Kidney epithelial cell (primary cell): ENCODE measurements around the gene ADAM12. TPM values are rescaled to one million over a fixed set of nuclear protein-coding genes. Genes with fewer than 3 reads are reported as not detected.
A peak's percentile ranks its signal among the peaks of the same experiment; 100 is the strongest.

Experiments
- DNase-seq: peaks from one replicate; pipeline ENCODE4 v3.0.0-alpha.2; 2010; ENCODE audit warnings: low read depth
- H3K27me3 ChIP-seq: 2 replicates; pipeline ENCODE4 v1.6.0; 2011; ENCODE audit warnings: low read length; ENCODE audit not compliant: control insufficient read depth, insufficient read depth
- H3K36me3 ChIP-seq: 2 replicates; pipeline ENCODE4 v1.5.1; 2011; ENCODE audit warnings: low read length; ENCODE audit not compliant: control insufficient read depth, insufficient read depth
- H3K4me3 ChIP-seq: 2 replicates; pipeline ENCODE4 v1.5.1; 2011; ENCODE audit warnings: low read depth, mild to moderate bottlenecking, control low read depth, low read length
- total RNA-seq: library from RNA; depleted of rRNA; stranded (reverse); fragments of >200 nt; gene quantifications from 2 replicates; pipeline ENCODE4 v1.2.3, GENCODE V29; 2015
- TF ChIP-seq, protein P1 (sequence below): IDR thresholded peaks from 2 replicates; pipeline ENCODE4 v1.5.1; 2011; ENCODE audit warnings: mild to moderate bottlenecking, moderate library complexity, low read length, control low read depth, inconsistent platforms; ENCODE audit not compliant: insufficient read depth, poor library complexity, severe bottlenecking

The ADAM12 gene
- total RNA-seq, 1 donor from 2014 or later: 21.9 TPM

DNA sequence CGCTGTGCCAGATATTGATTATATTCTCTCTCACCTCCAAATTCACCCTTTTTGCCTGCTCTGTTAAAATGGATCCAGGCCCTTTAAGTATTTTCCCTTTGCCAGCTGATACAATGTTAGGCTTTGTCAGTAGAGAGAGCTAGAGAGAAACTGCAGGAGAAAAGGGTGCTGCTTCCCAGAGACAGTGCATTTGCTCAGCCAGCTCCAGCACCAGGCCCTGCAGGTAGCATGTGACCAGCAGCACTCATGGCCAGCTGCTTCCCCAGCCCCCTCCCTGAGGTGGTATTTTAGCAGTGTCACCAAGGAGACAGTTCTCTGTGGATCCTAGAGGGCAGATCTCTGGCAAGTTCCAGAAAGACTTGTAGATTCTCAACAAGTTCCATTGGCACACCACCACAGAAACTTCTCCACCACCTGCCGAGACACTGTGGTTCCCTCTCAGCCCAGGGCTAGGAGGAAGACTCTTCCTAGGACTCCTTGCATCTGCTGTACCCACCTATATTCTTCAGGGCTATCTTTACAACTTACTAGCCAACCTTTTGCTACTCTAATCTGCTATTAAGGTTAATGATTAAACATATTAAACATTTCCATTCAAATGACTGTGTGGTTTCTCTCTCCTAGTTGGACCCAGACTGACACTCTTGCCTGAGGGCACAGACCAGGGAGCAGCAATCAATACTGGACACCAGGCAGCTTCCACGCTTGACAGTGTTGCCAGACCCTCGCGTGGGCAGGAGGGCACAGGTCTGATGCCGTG lies 35.6 kb upstream of the ADAM12 start:
- no peak overlapping the region for H3K4me3 ChIP-seq
- no peaks in the 10 kb centered on the region for H3K27me3 ChIP-seq
- no peak for DNase-seq
- TF ChIP-seq, protein P1, sequence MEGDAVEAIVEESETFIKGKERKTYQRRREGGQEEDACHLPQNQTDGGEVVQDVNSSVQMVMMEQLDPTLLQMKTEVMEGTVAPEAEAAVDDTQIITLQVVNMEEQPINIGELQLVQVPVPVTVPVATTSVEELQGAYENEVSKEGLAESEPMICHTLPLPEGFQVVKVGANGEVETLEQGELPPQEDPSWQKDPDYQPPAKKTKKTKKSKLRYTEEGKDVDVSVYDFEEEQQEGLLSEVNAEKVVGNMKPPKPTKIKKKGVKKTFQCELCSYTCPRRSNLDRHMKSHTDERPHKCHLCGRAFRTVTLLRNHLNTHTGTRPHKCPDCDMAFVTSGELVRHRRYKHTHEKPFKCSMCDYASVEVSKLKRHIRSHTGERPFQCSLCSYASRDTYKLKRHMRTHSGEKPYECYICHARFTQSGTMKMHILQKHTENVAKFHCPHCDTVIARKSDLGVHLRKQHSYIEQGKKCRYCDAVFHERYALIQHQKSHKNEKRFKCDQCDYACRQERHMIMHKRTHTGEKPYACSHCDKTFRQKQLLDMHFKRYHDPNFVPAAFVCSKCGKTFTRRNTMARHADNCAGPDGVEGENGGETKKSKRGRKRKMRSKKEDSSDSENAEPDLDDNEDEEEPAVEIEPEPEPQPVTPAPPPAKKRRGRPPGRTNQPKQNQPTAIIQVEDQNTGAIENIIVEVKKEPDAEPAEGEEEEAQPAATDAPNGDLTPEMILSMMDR: no peak
- no peaks in the 10 kb centered on the region for H3K36me3 ChIP-seq

DNA sequence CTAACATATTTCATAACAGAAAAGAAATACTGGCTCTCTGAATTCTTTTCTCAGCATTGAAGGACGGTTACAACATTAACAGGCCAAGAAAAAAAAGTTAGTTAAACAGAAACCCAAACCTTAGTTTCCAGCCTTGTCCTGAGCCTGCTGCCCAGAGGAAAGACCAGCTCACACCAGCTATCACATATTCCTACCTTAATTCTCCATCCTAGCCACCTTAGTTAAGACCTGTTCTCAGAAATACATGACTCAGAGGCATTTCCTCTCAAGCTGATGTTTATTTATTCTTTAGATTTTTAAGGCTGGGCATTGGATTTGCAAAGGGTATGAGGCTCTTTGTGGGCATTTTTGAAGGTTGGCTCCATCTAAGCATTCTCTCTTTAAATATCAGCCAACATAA lies 34.3 kb upstream of the ADAM12 start:
- no peak overlapping the region for H3K4me3 ChIP-seq
- DNase-seq: no peak
- H3K36me3 ChIP-seq: no peaks in the 10 kb centered on the region
- no peaks in the 10 kb centered on the region for H3K27me3 ChIP-seq
- TF ChIP-seq, protein P1: no peak

DNA sequence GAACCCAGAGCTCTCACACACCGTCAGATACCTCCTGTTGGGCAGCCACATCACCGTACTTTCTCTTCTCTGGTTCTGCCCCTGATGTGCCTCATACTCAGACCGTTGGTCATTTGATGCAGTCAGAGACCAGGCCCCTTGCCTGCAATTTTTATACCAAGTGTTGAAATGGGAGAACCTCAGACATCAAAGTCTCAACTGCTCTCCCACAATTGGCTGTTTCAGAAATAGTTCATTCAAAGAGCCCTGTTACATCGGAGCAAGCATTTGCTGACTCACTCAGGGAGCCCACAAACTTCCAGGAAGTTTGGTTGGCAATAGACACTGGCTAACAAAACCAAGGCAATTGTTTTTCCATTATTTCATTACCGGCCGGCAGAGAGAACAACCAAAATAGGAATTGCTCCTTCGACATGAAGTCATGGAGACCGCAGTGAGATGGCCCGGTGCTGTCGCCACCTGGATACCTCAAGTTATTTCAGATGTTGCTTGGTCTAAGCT lies 33.5 kb upstream of the ADAM12 start:
- Histone ChIP-seq H3K4me3 (no peak overlapping the region), H3K27me3 (no peaks in the 10 kb centered on the region), H3K36me3 (no peaks in the 10 kb centered on the region)
- DNase-seq: peak; percentile 63
- TF ChIP-seq, protein P1: no peak

DNA sequence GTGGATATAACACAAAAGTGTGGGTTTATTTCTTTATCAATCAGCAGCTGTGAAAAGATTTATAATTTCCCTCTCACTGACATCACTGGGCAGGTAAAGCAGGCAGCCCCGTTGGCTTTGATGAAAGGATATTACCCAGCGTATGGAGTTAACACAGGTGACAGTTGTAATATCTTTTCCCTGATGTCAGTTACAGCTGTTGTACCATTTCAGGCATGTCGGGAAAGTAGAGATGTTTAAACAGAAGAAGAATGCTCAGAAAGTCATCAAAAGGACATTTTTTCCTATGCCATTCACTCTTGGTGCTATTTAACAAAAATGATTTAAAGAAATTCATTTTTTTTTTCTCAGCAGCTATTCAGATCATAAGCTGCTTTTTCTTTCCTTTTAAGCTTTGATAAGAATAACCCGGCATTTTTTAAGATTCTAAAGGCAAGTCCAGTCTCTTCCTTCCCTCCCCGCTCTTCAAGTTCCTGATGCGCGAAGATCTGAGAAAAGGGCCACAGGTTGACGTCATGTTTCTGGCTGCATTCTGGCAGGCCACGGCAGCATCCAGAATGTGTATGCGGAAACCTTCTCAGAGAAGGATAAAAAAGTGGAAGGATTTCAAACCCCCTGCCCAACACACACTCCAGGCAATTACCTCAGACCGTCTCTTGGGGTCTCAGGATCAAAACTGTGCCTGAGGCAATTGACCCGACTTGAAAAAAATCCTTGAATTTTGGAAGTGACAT lies 32.5 kb upstream of the ADAM12 start:
- DNase-seq: no peak
- H3K4me3 ChIP-seq: no peak overlapping the region
- no peaks in the 10 kb centered on the region for H3K27me3 ChIP-seq
- H3K36me3 ChIP-seq: no peaks in the 10 kb centered on the region
- TF ChIP-seq, protein P1: no peak

DNA sequence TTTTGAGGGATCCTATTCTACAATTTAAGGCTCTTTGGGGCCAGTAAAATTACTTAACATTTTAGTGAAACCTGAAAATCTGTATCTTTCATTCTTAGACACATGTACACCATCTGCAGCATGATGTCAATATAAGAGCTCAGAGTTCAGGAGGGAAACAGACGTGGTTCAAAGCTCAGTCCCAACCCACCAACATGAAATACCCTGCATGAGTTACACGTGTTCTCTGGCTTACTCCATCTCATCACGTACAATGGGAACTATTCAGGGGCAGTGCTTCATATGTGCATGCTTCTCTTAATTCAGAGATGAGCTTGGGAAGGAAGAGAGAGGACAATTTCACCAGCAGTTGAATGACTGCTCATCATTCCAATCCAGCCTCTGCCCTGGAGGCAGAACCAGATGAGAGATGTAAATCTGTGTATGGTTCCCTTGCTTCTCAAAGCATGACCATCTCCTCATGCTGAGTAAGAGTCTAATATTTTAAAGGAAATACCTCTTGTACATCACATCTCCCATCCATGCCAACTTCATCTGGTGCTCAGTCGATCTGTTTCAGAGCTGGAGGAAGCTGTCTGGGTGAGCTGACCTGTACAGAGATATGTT lies 29.0 kb upstream of the ADAM12 start:
- no peak for DNase-seq
- H3K27me3 ChIP-seq: no peaks in the 10 kb centered on the region
- H3K36me3 ChIP-seq: no peaks in the 10 kb centered on the region
- H3K4me3 ChIP-seq: no peak overlapping the region
- TF ChIP-seq, protein P1: no peak
